BLaER1 treated with 17β-estradiol and CSF1 and Interleukin-3, amounts not matched to agents 10 nM and 100 nM (cell line): ENCODE data around the gene PLD5.
"Not testable (repeated sequence)": the region's sequence is repeated elsewhere in the genome, so short reads cannot be mapped to it uniquely, and the experiment has no call there.

Experiments
- H3K27ac ChIP-seq, 11 experiments: shearing (Covaris generic); formaldehyde crosslinking; 2 replicates each; pipeline ENCODE4 v1.8.1; 2022
- H3K27me3 ChIP-seq, 11 experiments: shearing (Covaris generic); formaldehyde crosslinking; 2 replicates each; pipeline ENCODE4 v1.8.1; 2022
- H3K36me3 ChIP-seq, 11 experiments: shearing (Covaris generic); formaldehyde crosslinking; 2 replicates each; pipeline ENCODE4 v1.8.1; 2022
- H3K4me1 ChIP-seq, 10 experiments: shearing (Covaris generic); formaldehyde crosslinking; 2 replicates each; pipeline ENCODE4 v1.8.1; 2022
- H3K4me2 ChIP-seq, 11 experiments: shearing (Covaris generic); formaldehyde crosslinking; 2 replicates each; pipeline ENCODE4 v1.8.1; 2022
- H3K4me3 ChIP-seq, 10 experiments: shearing (Covaris generic); formaldehyde crosslinking; 2 replicates each; pipeline ENCODE4 v1.8.1; 2022
- H3K9ac ChIP-seq, 11 experiments: shearing (Covaris generic); formaldehyde crosslinking; 2 replicates each; pipeline ENCODE4 v1.8.1; 2022
- H3K9me3 ChIP-seq, 11 experiments: shearing (Covaris generic); formaldehyde crosslinking; replicated peaks in 1 of 11; 2 replicates each; pipeline ENCODE4 v1.8.1; 2022
- H4K20me1 ChIP-seq, 11 experiments: shearing (Covaris generic); formaldehyde crosslinking; 2 replicates each; pipeline ENCODE4 v1.8.1; 2022
- Cebpa-rat ChIP-seq, 11 experiments: shearing (Covaris generic); IDR thresholded peaks; 2 replicates each; pipeline ENCODE4 v1.8.1; 2022

PLD5 gene

GRCh38 chr1:242264419-242264818, 260.1 kb downstream of the PLD5 start:
- H3K4me2 ChIP-seq, H3K4me1 ChIP-seq, H3K27me3 ChIP-seq, H3K9me3 ChIP-seq, H3K36me3 ChIP-seq, H4K20me1 ChIP-seq, H3K27ac ChIP-seq, H3K9ac ChIP-seq, H3K4me3 ChIP-seq: not testable (repeated sequence)

- no peaks in the 10 kb centered on the region for H3K9me3 ChIP-seq
- H3K4me1 ChIP-seq, result no peaks in the 10 kb centered on the region
- H4K20me1 ChIP-seq, result no peaks in the 10 kb centered on the region
- no peaks in the 10 kb centered on the region for H3K27me3 ChIP-seq
- no peak for TF ChIP-seq Cebpa-rat (IDR thresholded peaks at IDR 0.05)
- H3K27ac ChIP-seq, result no peak overlapping the region
- no peaks in the 10 kb centered on the region for H3K36me3 ChIP-seq
- no peak overlapping the region for H3K4me2 ChIP-seq
- no peak overlapping the region for H3K4me3 ChIP-seq
- no peak overlapping the region for H3K9ac ChIP-seq
Measured at GRCh38 chr1:242245255-242245654, 279.2 kb downstream of the PLD5 start.

DNA sequence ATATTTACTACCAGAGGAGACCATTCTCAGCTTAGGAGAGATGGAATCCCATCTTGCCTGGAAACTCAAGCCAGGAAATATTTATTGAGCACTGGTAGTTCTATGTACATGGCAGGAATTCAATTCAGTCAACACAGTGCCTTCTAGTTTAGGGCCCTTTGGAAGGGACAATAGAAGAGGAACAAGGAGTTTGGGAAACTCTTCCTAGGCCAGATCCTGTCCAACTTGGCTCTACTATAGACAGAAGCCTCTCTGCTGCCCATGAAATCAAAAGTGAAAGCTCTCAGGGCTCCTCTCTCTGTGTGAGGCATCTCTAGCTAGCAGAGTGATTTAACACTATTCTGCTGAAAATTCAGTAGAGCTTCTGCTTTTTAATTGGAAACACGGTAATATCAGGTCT, 281.0 kb downstream of the PLD5 start:
- TF ChIP-seq Cebpa-rat (IDR thresholded peaks at IDR 0.05), result no peak
- Histone ChIP-seq H3K27ac (no peak overlapping the region), H3K9me3 (no peaks in the 10 kb centered on the region), H4K20me1 (no peaks in the 10 kb centered on the region), H3K4me3 (no peak overlapping the region), H3K4me1 (no peaks in the 10 kb centered on the region), H3K27me3 (no peaks in the 10 kb centered on the region), H3K4me2 (no peak overlapping the region), H3K36me3 (no peaks in the 10 kb centered on the region), H3K9ac (no peak overlapping the region)

DNA sequence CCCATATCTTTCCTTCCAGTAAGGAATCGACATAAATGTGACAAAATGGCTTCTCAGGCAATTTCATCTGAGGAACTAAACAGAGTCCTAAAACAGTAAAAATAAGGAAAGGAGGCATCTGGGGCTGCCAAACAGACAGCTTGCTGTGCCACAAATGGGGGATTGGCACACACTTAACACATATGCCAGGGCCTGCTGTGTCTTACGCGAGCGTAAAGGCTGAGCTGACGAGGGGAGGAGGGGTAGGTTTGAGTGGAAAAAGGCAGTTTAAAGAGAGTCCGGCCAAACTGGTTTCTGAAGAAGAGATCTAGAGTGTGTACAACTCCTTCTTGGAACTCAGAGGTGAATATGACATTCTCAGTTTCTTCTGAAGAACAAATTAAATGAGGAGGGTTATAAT, 281.5 kb downstream of the PLD5 start:
- no peaks in the 10 kb centered on the region for H4K20me1 ChIP-seq
- no peaks in the 10 kb centered on the region for H3K9me3 ChIP-seq
- no peak overlapping the region for H3K4me2 ChIP-seq
- no peaks in the 10 kb centered on the region for H3K36me3 ChIP-seq
- H3K4me3 ChIP-seq, result no peak overlapping the region
- no peak overlapping the region for H3K27ac ChIP-seq
- H3K9ac ChIP-seq, result no peak overlapping the region
- H3K4me1 ChIP-seq, result no peaks in the 10 kb centered on the region
- TF ChIP-seq Cebpa-rat (IDR thresholded peaks at IDR 0.05), result no peak
- H3K27me3 ChIP-seq, result no peaks in the 10 kb centered on the region

GRCh38 chr1:242241936-242242335, 282.6 kb downstream of the PLD5 start:
- H3K4me3 ChIP-seq, result no peak overlapping the region
- H4K20me1 ChIP-seq, result no peaks in the 10 kb centered on the region
- no peaks in the 10 kb centered on the region for H3K9me3 ChIP-seq
- no peak overlapping the region for H3K9ac ChIP-seq
- H3K4me2 ChIP-seq, result no peak overlapping the region
- no peak for TF ChIP-seq Cebpa-rat (IDR thresholded peaks at IDR 0.05)
- no peaks in the 10 kb centered on the region for H3K27me3 ChIP-seq
- no peak overlapping the region for H3K27ac ChIP-seq
- no peaks in the 10 kb centered on the region for H3K4me1 ChIP-seq
- no peaks in the 10 kb centered on the region for H3K36me3 ChIP-seq

DNA sequence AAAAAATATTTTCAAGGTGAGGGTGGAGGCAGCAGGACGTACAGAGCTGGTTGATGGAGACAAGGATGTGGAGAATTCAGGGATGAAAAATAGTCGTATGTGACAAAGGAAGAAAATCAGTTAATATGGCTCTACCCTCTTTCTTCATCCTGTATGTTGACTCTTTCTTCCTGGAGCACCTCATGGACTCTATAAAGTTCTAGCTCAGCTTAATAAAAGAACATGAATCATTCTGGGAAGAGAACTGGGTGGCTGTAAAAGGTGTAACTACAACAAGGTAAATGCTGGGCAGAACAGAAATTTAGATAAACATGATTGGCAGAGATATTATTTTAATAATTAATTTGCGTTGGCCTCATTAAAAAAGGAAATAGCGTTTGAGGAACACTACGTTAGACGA, 283.8 kb downstream of the PLD5 start:
- no peak overlapping the region for H3K4me3 ChIP-seq
- no peak overlapping the region for H3K9ac ChIP-seq
- H3K27ac ChIP-seq, result no peak overlapping the region
- H3K4me1 ChIP-seq, result no peaks in the 10 kb centered on the region
- no peak overlapping the region for H3K4me2 ChIP-seq
- H4K20me1 ChIP-seq, result no peaks in the 10 kb centered on the region
- no peak for TF ChIP-seq Cebpa-rat (IDR thresholded peaks at IDR 0.05)
- no peaks in the 10 kb centered on the region for H3K27me3 ChIP-seq
- no peaks in the 10 kb centered on the region for H3K36me3 ChIP-seq
- H3K9me3 ChIP-seq, result no peaks in the 10 kb centered on the region

- no peak for TF ChIP-seq Cebpa-rat (IDR thresholded peaks at IDR 0.05)
- H3K9ac ChIP-seq, result no peak overlapping the region
- no peaks in the 10 kb centered on the region for H3K27me3 ChIP-seq
- no peaks in the 10 kb centered on the region for H4K20me1 ChIP-seq
- no peak overlapping the region for H3K4me2 ChIP-seq
- H3K36me3 ChIP-seq, result no peaks in the 10 kb centered on the region
- H3K4me1 ChIP-seq, result no peaks in the 10 kb centered on the region
- no peak overlapping the region for H3K4me3 ChIP-seq
- H3K9me3 ChIP-seq, result no peaks in the 10 kb centered on the region
- no peak overlapping the region for H3K27ac ChIP-seq
Measured at GRCh38 chr1:242240077-242240476, 284.4 kb downstream of the PLD5 start.

- Histone ChIP-seq H4K20me1 (no peaks in the 10 kb centered on the region), H3K4me1 (no peaks in the 10 kb centered on the region), H3K9me3 (no peaks in the 10 kb centered on the region), H3K9ac (no peak overlapping the region), H3K4me2 (no peak overlapping the region), H3K36me3 (no peaks in the 10 kb centered on the region), H3K27me3 (no peaks in the 10 kb centered on the region), H3K4me3 (no peak overlapping the region), H3K27ac (no peak overlapping the region)
- TF ChIP-seq Cebpa-rat (IDR thresholded peaks at IDR 0.05), result no peak
Measured at GRCh38 chr1:242239398-242239797, 285.1 kb downstream of the PLD5 start.

- H3K36me3 ChIP-seq, result no peaks in the 10 kb centered on the region
- no peaks in the 10 kb centered on the region for H3K27me3 ChIP-seq
- no peaks in the 10 kb centered on the region for H3K4me1 ChIP-seq
- H3K27ac ChIP-seq, result no peak overlapping the region
- H3K9me3 ChIP-seq, result no peaks in the 10 kb centered on the region
- no peak overlapping the region for H3K4me3 ChIP-seq
- TF ChIP-seq Cebpa-rat (IDR thresholded peaks at IDR 0.05), result no peak
- no peak overlapping the region for H3K4me2 ChIP-seq
- H3K9ac ChIP-seq, result no peak overlapping the region
- no peaks in the 10 kb centered on the region for H4K20me1 ChIP-seq
Measured at GRCh38 chr1:242237051-242237450, 287.4 kb downstream of the PLD5 start.

DNA sequence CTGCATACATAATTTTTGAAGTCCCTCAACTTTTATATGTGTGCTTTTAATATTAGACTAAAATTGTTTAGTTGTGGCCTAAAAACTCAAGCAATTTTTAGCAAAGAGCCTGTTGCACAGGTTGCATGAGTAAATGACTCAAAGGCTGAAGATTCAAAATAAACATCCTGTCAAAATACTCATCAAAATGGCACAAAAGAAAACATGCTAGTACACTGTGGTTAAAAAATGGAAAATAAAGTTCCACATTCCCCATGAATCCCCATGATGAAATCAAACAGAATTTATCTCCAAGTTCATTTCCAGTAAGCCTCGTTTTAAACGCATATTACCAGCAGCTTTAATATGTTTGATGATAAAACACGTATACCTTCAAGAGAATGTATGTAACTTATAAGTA, 295.5 kb downstream of the PLD5 start:
- no peaks in the 10 kb centered on the region for H3K36me3 ChIP-seq
- no peak overlapping the region for H3K27ac ChIP-seq
- no peaks in the 10 kb centered on the region for H3K27me3 ChIP-seq
- no peaks in the 10 kb centered on the region for H3K9me3 ChIP-seq
- H3K4me1 ChIP-seq, result no peaks in the 10 kb centered on the region
- TF ChIP-seq Cebpa-rat (IDR thresholded peaks at IDR 0.05), result no peak
- H3K4me2 ChIP-seq, result no peak overlapping the region
- H3K4me3 ChIP-seq, result no peak overlapping the region
- no peak overlapping the region for H3K9ac ChIP-seq
- H4K20me1 ChIP-seq, result no peaks in the 10 kb centered on the region
